ENCODE measurements around the gene ADAM12.

The ADAM12 gene

GRCh38 chr10:126064512-126064911 is 323.8 kb downstream of the ADAM12 start:
- FAIRE-seq: no peak
- no peak for TF ChIP-seq SPI1 (IDR thresholded peaks at IDR 0.05; ENCODE audit: low read depth, low read length)
- no peak for TF ChIP-seq TAF1 (IDR thresholded peaks at IDR 0.05; ENCODE audit: low read depth, low read length)
- TF ChIP-seq POLR2AphosphoS5 (IDR thresholded peaks at IDR 0.05; ENCODE audit: low read depth, low read length): no peak
- TF ChIP-seq PAX5 (IDR thresholded peaks at IDR 0.05; ENCODE audit: insufficient read depth, low read length, severe bottlenecking): no peak
- no peak for TF ChIP-seq POU2F2 (IDR thresholded peaks at IDR 0.05; ENCODE audit: low read depth, low read length)
- TF ChIP-seq POLR2A (IDR thresholded peaks at IDR 0.05; ENCODE audit: low read depth, low read length): no peak
- no peak for DNase-seq (ENCODE audit: insufficient read length, low spot score)

GRCh38 chr10:126063353-126063791 is 324.9 kb downstream of the ADAM12 start:
- DNase-seq (ENCODE audit: insufficient read length, low spot score) (no peak), FAIRE-seq (no peak)
- TF ChIP-seq TAF1 (IDR thresholded peaks at IDR 0.05; ENCODE audit: low read depth, low read length) (no peak), POLR2A (IDR thresholded peaks at IDR 0.05; ENCODE audit: low read depth, low read length) (no peak), PAX5 (IDR thresholded peaks at IDR 0.05; ENCODE audit: insufficient read depth, low read length, severe bottlenecking) (no peak), POU2F2 (IDR thresholded peaks at IDR 0.05; ENCODE audit: low read depth, low read length) (no peak)

- TF ChIP-seq POU2F2 (IDR thresholded peaks at IDR 0.05; ENCODE audit: low read depth, low read length) (no peak), PAX5 (IDR thresholded peaks at IDR 0.05; ENCODE audit: insufficient read depth, low read length, severe bottlenecking) (no peak), POLR2AphosphoS5 (IDR thresholded peaks at IDR 0.05; ENCODE audit: low read depth, low read length) (no peak), POLR2A (IDR thresholded peaks at IDR 0.05; ENCODE audit: low read depth, low read length) (no peak), SPI1 (IDR thresholded peaks at IDR 0.05; ENCODE audit: low read depth, low read length) (no peak), TAF1 (IDR thresholded peaks at IDR 0.05; ENCODE audit: low read depth, low read length) (no peak)
- DNase-seq (ENCODE audit: insufficient read length, low spot score): no peak
- FAIRE-seq: no peak
These were observed 325.9 kb downstream of the ADAM12 start for GRCh38 chr10:126062131-126063032.

GRCh38 chr10:126061526-126061925 is 326.8 kb downstream of the ADAM12 start:
- FAIRE-seq: no peak
- DNase-seq (ENCODE audit: insufficient read length, low spot score): no peak
- TF ChIP-seq POU2F2 (IDR thresholded peaks at IDR 0.05; ENCODE audit: low read depth, low read length) (no peak), SPI1 (IDR thresholded peaks at IDR 0.05; ENCODE audit: low read depth, low read length) (no peak), TAF1 (IDR thresholded peaks at IDR 0.05; ENCODE audit: low read depth, low read length) (no peak), POLR2AphosphoS5 (IDR thresholded peaks at IDR 0.05; ENCODE audit: low read depth, low read length) (no peak), PAX5 (IDR thresholded peaks at IDR 0.05; ENCODE audit: insufficient read depth, low read length, severe bottlenecking) (no peak), POLR2A (IDR thresholded peaks at IDR 0.05; ENCODE audit: low read depth, low read length) (no peak)

- DNase-seq (ENCODE audit: insufficient read length, low spot score) (no peak), FAIRE-seq (no peak)
- TF ChIP-seq POU2F2 (IDR thresholded peaks at IDR 0.05; ENCODE audit: low read depth, low read length) (no peak), TAF1 (IDR thresholded peaks at IDR 0.05; ENCODE audit: low read depth, low read length) (no peak), POLR2AphosphoS5 (IDR thresholded peaks at IDR 0.05; ENCODE audit: low read depth, low read length) (no peak), SPI1 (IDR thresholded peaks at IDR 0.05; ENCODE audit: low read depth, low read length) (no peak), PAX5 (IDR thresholded peaks at IDR 0.05; ENCODE audit: insufficient read depth, low read length, severe bottlenecking) (no peak), POLR2A (IDR thresholded peaks at IDR 0.05; ENCODE audit: low read depth, low read length) (no peak)
These were observed 327.9 kb downstream of the ADAM12 start for GRCh38 chr10:126060261-126060931.

GRCh38 chr10:126059076-126059826 is 329.0 kb downstream of the ADAM12 start:
- FAIRE-seq: no peak
- no peak for TF ChIP-seq POLR2A (IDR thresholded peaks at IDR 0.05; ENCODE audit: low read depth, low read length)
- no peak for TF ChIP-seq PAX5 (IDR thresholded peaks at IDR 0.05; ENCODE audit: insufficient read depth, low read length, severe bottlenecking)
- TF ChIP-seq POU2F2 (IDR thresholded peaks at IDR 0.05; ENCODE audit: low read depth, low read length): no peak
- TF ChIP-seq TAF1 (IDR thresholded peaks at IDR 0.05; ENCODE audit: low read depth, low read length): no peak
- no peak for DNase-seq (ENCODE audit: insufficient read length, low spot score)

GRCh38 chr10:126058507-126058906 is 329.8 kb downstream of the ADAM12 start:
- DNase-seq (ENCODE audit: insufficient read length, low spot score) (no peak), FAIRE-seq (no peak)
- TF ChIP-seq TAF1 (IDR thresholded peaks at IDR 0.05; ENCODE audit: low read depth, low read length) (no peak), SPI1 (IDR thresholded peaks at IDR 0.05; ENCODE audit: low read depth, low read length) (no peak), POU2F2 (IDR thresholded peaks at IDR 0.05; ENCODE audit: low read depth, low read length) (no peak), POLR2A (IDR thresholded peaks at IDR 0.05; ENCODE audit: low read depth, low read length) (no peak), PAX5 (IDR thresholded peaks at IDR 0.05; ENCODE audit: insufficient read depth, low read length, severe bottlenecking) (no peak), POLR2AphosphoS5 (IDR thresholded peaks at IDR 0.05; ENCODE audit: low read depth, low read length) (no peak)

- no peak for FAIRE-seq
- TF ChIP-seq POLR2A (IDR thresholded peaks at IDR 0.05; ENCODE audit: low read depth, low read length) (no peak), PAX5 (IDR thresholded peaks at IDR 0.05; ENCODE audit: insufficient read depth, low read length, severe bottlenecking) (no peak), POLR2AphosphoS5 (IDR thresholded peaks at IDR 0.05; ENCODE audit: low read depth, low read length) (no peak), TAF1 (IDR thresholded peaks at IDR 0.05; ENCODE audit: low read depth, low read length) (no peak), POU2F2 (IDR thresholded peaks at IDR 0.05; ENCODE audit: low read depth, low read length) (no peak), SPI1 (IDR thresholded peaks at IDR 0.05; ENCODE audit: low read depth, low read length) (no peak)
- DNase-seq (ENCODE audit: insufficient read length, low spot score): no peak
These were observed 330.2 kb downstream of the ADAM12 start for GRCh38 chr10:126058104-126058503.

- no peak for FAIRE-seq
- TF ChIP-seq POLR2A (IDR thresholded peaks at IDR 0.05; ENCODE audit: low read depth, low read length) (no peak), SPI1 (IDR thresholded peaks at IDR 0.05; ENCODE audit: low read depth, low read length) (no peak), PAX5 (IDR thresholded peaks at IDR 0.05; ENCODE audit: insufficient read depth, low read length, severe bottlenecking) (no peak), TAF1 (IDR thresholded peaks at IDR 0.05; ENCODE audit: low read depth, low read length) (no peak), POLR2AphosphoS5 (IDR thresholded peaks at IDR 0.05; ENCODE audit: low read depth, low read length) (no peak), POU2F2 (IDR thresholded peaks at IDR 0.05; ENCODE audit: low read depth, low read length) (no peak)
These were observed 330.8 kb downstream of the ADAM12 start for GRCh38 chr10:126057494-126057893.

More at GRCh38 chr10:126057494-126057893, 330.8 kb downstream of the ADAM12 start:
- no peak for DNase-seq (ENCODE audit: insufficient read length, low spot score)

All from GM12891 (cell line).